ENCODE data around the gene RAB27B.

The RAB27B gene

DNA sequence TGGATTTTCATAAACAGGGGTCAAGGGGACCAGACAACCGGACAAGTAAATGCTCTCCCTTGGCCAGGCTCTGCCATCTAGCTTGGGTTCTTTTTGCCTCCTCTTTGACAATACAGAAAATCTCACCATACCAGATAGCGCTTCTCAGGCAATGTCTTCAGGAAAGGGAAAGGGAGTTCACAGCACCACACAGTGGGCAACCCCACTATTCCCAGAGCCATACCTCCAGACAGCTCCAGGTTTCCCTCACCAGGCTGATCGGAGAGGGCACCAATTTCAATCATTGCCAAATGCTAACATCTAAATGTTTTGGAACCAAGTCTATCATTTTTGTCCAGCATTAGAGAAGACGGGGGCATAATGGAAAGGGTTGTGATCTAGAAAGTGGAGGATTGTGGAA lies 102.9 kb downstream of the RAB27B start:
- Histone ChIP-seq H3K27me3 (ENCODE audit: insufficient read depth, poor library complexity, severe bottlenecking) (no peaks in the 10 kb centered on the region), H3K27ac (replicated peaks) (no peak overlapping the region), H3K4me3 (replicated peaks; ENCODE audit: insufficient read depth, low read length) (no peak overlapping the region)
- TF ChIP-seq POLR2AphosphoS5 (IDR thresholded peaks at IDR 0.05; ENCODE audit: low read depth) = no peak
- TF ChIP-seq SPI1 (IDR thresholded peaks at IDR 0.05; ENCODE audit: borderline replicate concordance, low read depth) = no peak
- TF ChIP-seq, protein P1, sequence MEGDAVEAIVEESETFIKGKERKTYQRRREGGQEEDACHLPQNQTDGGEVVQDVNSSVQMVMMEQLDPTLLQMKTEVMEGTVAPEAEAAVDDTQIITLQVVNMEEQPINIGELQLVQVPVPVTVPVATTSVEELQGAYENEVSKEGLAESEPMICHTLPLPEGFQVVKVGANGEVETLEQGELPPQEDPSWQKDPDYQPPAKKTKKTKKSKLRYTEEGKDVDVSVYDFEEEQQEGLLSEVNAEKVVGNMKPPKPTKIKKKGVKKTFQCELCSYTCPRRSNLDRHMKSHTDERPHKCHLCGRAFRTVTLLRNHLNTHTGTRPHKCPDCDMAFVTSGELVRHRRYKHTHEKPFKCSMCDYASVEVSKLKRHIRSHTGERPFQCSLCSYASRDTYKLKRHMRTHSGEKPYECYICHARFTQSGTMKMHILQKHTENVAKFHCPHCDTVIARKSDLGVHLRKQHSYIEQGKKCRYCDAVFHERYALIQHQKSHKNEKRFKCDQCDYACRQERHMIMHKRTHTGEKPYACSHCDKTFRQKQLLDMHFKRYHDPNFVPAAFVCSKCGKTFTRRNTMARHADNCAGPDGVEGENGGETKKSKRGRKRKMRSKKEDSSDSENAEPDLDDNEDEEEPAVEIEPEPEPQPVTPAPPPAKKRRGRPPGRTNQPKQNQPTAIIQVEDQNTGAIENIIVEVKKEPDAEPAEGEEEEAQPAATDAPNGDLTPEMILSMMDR (IDR thresholded peaks at IDR 0.05; ENCODE audit: insufficient read depth, low read length) = no peak
- no peak for TF ChIP-seq GABPA (IDR thresholded peaks at IDR 0.05; ENCODE audit: low read depth)
- TF ChIP-seq, protein P2, sequence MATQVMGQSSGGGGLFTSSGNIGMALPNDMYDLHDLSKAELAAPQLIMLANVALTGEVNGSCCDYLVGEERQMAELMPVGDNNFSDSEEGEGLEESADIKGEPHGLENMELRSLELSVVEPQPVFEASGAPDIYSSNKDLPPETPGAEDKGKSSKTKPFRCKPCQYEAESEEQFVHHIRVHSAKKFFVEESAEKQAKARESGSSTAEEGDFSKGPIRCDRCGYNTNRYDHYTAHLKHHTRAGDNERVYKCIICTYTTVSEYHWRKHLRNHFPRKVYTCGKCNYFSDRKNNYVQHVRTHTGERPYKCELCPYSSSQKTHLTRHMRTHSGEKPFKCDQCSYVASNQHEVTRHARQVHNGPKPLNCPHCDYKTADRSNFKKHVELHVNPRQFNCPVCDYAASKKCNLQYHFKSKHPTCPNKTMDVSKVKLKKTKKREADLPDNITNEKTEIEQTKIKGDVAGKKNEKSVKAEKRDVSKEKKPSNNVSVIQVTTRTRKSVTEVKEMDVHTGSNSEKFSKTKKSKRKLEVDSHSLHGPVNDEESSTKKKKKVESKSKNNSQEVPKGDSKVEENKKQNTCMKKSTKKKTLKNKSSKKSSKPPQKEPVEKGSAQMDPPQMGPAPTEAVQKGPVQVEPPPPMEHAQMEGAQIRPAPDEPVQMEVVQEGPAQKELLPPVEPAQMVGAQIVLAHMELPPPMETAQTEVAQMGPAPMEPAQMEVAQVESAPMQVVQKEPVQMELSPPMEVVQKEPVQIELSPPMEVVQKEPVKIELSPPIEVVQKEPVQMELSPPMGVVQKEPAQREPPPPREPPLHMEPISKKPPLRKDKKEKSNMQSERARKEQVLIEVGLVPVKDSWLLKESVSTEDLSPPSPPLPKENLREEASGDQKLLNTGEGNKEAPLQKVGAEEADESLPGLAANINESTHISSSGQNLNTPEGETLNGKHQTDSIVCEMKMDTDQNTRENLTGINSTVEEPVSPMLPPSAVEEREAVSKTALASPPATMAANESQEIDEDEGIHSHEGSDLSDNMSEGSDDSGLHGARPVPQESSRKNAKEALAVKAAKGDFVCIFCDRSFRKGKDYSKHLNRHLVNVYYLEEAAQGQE (IDR thresholded peaks at IDR 0.05; ENCODE audit: insufficient replicate concordance, low read depth) = no peak
- no peak for DNase-seq (ENCODE audit: low read depth in 1 of 2, low spot score in 1 of 2)

DNA sequence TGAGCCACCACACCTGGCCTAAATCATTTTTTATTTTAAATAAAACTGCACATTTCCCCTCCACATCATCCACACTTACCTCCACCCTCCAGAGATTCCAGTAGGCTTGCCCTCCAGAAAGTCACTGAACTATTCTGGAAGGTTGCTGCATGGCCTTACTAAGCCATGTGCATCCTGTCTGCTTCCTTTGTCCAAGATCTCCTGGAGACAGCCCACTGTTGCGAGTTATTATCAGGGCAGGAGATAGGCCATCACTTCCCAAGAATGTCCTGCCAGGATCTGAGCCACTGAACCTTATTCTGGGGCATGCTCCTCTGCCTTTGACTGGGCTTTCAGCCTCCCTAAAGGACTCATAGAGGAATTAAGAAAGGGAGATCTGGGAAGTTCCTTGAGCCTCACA lies 104.2 kb downstream of the RAB27B start:
- DNase-seq (ENCODE audit: low read depth in 1 of 2, low spot score in 1 of 2) = no peak
- Histone ChIP-seq H3K27ac (replicated peaks) (no peak overlapping the region), H3K4me3 (replicated peaks; ENCODE audit: insufficient read depth, low read length) (no peak overlapping the region), H3K27me3 (ENCODE audit: insufficient read depth, poor library complexity, severe bottlenecking) (no peaks in the 10 kb centered on the region)
- TF ChIP-seq GABPA (IDR thresholded peaks at IDR 0.05; ENCODE audit: low read depth) (no peak), SPI1 (IDR thresholded peaks at IDR 0.05; ENCODE audit: borderline replicate concordance, low read depth) (no peak), POLR2AphosphoS5 (IDR thresholded peaks at IDR 0.05; ENCODE audit: low read depth) (no peak)
- TF ChIP-seq, protein P1 (IDR thresholded peaks at IDR 0.05; ENCODE audit: insufficient read depth, low read length) = no peak
- TF ChIP-seq, protein P2 (IDR thresholded peaks at IDR 0.05; ENCODE audit: insufficient replicate concordance, low read depth) = no peak

DNA sequence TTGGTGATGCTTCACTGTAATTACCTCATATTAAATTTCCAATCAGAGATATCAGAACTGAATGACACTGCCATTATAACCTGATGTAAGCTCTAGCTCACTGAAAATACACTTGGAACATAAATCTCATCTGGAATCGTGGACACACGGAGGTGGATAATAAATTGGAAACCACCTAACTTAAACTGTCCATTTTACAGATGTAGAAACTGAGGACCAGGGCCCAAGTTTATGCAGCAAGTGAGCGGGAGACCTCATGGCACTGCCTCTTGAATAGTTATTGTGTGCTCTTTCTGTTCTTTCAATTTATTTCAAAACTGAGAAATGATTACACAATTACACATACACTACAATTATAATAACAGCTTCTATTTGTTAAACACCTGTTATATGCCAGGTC lies 110.2 kb downstream of the RAB27B start:
- Histone ChIP-seq H3K27me3 (ENCODE audit: insufficient read depth, poor library complexity, severe bottlenecking) (no peaks in the 10 kb centered on the region), H3K4me3 (replicated peaks; ENCODE audit: insufficient read depth, low read length) (no peak overlapping the region), H3K27ac (replicated peaks) (no peak overlapping the region)
- DNase-seq (ENCODE audit: low read depth in 1 of 2, low spot score in 1 of 2) = no peak
- TF ChIP-seq, protein P2 (IDR thresholded peaks at IDR 0.05; ENCODE audit: insufficient replicate concordance, low read depth) = no peak
- no peak for TF ChIP-seq POLR2AphosphoS5 (IDR thresholded peaks at IDR 0.05; ENCODE audit: low read depth)
- TF ChIP-seq GABPA (IDR thresholded peaks at IDR 0.05; ENCODE audit: low read depth) = no peak
- TF ChIP-seq, protein P1 (IDR thresholded peaks at IDR 0.05; ENCODE audit: insufficient read depth, low read length) = no peak
- TF ChIP-seq SPI1 (IDR thresholded peaks at IDR 0.05; ENCODE audit: borderline replicate concordance, low read depth) = no peak
